Hepatocyte (in vitro differentiated cells): ENCODE measurements around the gene ARVCF.

ENCODE experiments used
- EZH2 ChIP-seq: fragments of 200-600 bp; sonication (generic); IDR thresholded peaks from 2 replicates; pipeline ENCODE4 v1.6.1; 2016; ENCODE audit warnings: antibody characterized with exemption, mild to moderate bottlenecking, borderline replicate concordance
- TF ChIP-seq, protein P1 (sequence below): fragments of 200-600 bp; sonication (generic); IDR thresholded peaks from 2 replicates; pipeline ENCODE4 v1.5.1; 2016; ENCODE audit warnings: antibody characterized with exemption, mild to moderate bottlenecking; ENCODE audit not compliant: poor library complexity

DNA sequence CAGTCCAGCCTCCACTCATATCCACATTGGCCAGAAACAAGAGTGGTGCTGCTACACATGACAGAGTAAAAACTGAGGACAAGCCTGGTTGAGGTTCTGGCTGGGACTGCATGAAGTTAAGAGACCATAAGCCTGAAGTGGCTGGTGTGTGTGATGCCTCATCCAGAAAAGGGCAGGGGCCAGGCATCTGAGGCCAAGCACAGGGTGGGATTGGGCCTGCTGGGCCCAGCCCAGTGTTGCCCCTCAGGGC lies 25.3 kb downstream of the ARVCF start:
- TF ChIP-seq, protein P1, sequence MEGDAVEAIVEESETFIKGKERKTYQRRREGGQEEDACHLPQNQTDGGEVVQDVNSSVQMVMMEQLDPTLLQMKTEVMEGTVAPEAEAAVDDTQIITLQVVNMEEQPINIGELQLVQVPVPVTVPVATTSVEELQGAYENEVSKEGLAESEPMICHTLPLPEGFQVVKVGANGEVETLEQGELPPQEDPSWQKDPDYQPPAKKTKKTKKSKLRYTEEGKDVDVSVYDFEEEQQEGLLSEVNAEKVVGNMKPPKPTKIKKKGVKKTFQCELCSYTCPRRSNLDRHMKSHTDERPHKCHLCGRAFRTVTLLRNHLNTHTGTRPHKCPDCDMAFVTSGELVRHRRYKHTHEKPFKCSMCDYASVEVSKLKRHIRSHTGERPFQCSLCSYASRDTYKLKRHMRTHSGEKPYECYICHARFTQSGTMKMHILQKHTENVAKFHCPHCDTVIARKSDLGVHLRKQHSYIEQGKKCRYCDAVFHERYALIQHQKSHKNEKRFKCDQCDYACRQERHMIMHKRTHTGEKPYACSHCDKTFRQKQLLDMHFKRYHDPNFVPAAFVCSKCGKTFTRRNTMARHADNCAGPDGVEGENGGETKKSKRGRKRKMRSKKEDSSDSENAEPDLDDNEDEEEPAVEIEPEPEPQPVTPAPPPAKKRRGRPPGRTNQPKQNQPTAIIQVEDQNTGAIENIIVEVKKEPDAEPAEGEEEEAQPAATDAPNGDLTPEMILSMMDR: no peak
- no peak for TF ChIP-seq EZH2
